ENCODE results near the gene ANKRD66.

GRCh38 chr6:46799657-46800056, 52.9 kb downstream of the ANKRD66 start:
- TF ChIP-seq, protein P1, sequence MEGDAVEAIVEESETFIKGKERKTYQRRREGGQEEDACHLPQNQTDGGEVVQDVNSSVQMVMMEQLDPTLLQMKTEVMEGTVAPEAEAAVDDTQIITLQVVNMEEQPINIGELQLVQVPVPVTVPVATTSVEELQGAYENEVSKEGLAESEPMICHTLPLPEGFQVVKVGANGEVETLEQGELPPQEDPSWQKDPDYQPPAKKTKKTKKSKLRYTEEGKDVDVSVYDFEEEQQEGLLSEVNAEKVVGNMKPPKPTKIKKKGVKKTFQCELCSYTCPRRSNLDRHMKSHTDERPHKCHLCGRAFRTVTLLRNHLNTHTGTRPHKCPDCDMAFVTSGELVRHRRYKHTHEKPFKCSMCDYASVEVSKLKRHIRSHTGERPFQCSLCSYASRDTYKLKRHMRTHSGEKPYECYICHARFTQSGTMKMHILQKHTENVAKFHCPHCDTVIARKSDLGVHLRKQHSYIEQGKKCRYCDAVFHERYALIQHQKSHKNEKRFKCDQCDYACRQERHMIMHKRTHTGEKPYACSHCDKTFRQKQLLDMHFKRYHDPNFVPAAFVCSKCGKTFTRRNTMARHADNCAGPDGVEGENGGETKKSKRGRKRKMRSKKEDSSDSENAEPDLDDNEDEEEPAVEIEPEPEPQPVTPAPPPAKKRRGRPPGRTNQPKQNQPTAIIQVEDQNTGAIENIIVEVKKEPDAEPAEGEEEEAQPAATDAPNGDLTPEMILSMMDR (IDR thresholded peaks at IDR 0.05; ENCODE audit: borderline replicate concordance, extremely low read depth, low read length, poor library complexity, severe bottlenecking): no peak
- TF ChIP-seq EZH2 (IDR thresholded peaks at IDR 0.05; ENCODE audit: borderline replicate concordance, low read depth, low read length, severe bottlenecking): no peak
